HG03025 (cell line): ENCODE measurements around the gene CCDC71L.

Source experiments
- ATAC-seq: cut with Tn5 transposase; IDR thresholded peaks from one replicate; pipeline ENCODE4 v1.9.1; 2021; ENCODE audit warnings: mild to moderate bottlenecking, moderate library complexity; ENCODE audit not compliant: unreplicated experiment, low FRiP score

The CCDC71L gene

GRCh38 chr7:106659166-106659962 lies 1.6 kb downstream of the CCDC71L start:
- ATAC-seq: no peak

DNA sequence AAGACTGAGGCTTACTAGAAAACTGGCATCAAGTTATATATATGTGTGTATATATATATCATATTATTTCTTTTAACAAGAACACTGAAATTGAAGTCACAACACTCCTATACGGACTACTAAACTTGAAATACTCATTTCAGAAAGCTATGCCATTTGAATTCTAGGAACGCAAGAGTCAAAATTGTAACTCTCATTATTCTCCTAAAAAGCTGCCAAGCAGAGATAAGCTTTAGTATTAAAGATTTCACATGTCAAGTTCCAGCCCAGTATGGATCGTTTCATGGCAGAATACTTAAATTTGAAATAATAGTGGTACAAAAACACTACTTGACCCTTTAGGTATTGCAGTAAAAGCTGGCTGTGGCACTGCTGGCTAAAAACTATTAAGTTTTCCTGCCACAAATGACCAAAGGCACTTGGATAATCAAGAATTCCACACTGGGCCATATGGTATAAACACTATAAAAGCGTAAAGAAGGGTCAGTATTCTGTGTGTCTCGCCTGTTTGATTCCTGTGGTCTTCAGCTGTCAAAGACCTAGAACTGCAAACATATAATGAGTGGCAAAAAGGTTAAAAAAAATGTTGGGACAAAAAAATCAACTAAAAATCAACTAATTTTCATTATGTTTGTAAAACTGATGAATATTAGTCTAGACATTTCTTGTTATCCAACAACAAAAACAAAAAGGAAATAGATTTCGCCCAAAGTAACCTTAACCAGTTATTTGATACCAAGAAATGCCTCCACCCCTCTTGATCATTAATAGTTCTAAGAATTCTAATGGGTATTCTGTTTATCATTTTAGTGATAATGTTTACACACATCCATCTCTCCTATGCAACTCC lies 2.4 kb downstream of the CCDC71L start:
- no peak for ATAC-seq

DNA sequence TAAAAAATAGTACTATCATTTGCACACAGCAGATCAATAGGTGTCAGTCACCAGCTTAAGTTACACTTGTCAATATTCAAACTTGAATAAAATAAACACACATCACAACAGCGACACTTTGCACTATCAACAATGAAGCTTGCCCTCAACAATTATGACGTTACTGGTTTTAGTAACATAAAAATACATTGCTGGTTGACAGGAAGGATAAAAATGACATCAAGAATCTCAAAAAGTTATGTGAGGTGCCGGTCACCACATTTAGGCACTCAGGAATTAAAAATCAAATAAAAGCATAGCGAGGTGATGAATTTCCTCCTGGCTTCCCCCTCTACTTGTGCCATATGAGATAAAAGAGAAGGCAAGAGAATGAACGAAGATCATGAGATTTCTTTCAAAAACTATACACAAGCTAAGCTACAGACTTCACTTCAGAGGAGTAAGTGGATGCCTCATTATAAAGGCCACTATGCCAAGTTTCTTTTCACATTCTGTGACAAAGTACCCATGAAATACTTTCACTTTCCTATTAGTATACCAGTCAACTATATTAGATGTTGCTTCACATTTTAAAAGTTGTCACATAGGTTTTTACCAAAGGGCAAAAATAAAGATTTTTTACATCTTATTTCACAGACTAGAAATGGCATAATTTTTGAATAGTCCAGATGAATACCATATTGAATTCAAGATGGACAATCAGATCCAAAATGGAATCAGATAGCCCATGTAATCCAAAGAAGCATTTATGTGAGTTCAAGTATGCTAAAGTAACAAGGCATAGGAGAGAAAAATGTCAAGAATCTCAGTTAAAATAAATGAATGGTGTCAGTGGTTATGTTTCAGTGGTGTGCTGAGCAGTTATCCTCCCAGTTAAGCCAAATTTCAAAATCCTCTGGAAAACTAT lies 3.6 kb downstream of the CCDC71L start:
- ATAC-seq: no peak

DNA sequence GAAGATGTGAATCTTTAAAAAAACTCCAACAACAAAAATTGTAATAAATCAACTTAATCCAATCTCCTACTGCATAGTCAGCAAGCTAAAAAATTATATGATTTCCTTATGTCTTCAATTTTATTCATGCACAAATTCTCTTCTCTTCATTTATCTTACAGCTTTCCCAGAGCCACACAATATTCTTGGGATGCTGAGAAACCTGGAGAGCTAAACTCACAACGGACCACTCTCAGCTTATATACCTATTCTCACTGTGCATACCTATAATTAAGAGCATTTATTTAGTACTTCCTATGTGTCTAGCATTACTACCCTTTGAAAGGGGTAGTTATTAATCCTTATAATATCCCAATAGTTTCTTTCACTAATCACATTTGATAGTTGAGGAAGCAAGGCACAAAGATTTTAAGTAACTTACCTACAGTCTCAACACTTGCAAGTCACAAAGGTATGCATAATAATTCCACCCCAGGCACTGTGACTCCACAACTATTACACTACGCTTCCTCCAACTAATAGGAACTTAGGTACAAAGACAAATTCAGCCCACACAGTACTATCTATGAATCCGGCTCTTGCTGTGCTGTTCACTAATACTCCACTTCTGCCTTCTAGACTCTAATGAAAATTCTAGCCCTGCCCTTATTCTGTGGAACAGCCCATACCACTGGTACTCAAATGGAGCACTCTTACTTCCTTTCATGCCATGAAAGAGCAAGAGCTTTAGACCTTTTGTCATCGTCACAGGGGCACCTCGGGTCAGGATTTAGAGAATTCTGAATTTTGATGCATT lies 5.1 kb downstream of the CCDC71L start:
- no peak for ATAC-seq

DNA sequence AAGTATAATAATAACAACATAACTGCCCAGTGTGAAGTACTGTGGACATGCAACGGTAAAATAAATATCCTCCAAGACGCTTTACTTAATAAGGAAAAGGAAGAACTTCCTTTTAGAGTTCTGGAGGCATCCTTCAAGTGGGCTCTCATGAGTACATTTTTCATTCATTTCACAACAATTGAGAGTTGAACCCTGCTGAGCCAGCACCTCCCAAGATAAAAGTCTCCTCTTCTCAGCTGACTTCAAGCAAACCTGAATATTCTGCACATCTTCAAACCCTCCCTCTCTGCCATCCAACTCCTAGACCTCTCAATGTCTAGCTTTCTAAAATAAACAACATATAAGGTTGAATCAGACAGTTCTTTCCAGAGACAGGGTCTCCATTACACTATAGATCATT lies 7.5 kb downstream of the CCDC71L start:
- no peak for ATAC-seq

- ATAC-seq: no peak
Observed at GRCh38 chr7:106652909-106653308, 8.0 kb downstream of the CCDC71L start.

- no peak for ATAC-seq
Observed at GRCh38 chr7:106652092-106652491, 8.9 kb downstream of the CCDC71L start.

- ATAC-seq: no peak
Observed at GRCh38 chr7:106646256-106646655, 14.7 kb downstream of the CCDC71L start.

- no peak for ATAC-seq
Observed at GRCh38 chr7:106644999-106645398, 16.0 kb downstream of the CCDC71L start.

DNA sequence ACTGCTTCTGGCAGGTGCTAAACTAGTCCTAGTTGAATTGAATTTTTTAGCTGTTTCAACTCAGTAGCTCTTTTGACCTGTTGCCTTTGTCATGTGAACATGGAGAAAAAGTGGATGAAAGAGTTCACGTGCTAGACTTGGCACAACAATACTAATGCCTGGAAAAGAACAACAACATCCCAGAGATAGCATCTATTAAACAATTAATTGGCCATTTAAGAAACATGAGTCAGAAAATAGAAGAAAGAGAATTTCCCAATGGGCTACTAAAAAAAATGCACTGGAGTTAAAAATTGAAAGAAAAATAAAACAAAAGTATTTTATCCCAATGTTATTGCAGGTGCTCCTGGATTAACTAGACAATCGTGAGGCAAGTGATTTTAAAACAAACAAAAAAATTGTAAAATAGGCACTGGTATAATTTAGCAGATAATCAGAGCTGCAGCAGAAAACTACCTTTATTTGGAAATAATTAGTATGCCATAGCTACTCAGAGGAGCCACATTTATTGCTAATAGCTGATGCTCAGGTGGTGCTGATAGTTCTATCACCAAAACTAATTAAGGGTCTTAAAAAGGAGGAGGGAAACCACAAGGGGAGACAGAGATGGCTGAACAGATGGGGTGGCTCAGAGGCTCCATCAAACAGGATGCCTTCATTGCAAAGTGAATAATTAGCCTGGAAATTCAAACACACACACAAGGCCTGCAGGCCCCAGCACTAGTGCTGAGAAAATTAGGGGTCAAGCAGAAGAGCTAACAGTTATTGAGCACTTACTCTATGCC lies 17.6 kb downstream of the CCDC71L start:
- ATAC-seq: no peak

DNA sequence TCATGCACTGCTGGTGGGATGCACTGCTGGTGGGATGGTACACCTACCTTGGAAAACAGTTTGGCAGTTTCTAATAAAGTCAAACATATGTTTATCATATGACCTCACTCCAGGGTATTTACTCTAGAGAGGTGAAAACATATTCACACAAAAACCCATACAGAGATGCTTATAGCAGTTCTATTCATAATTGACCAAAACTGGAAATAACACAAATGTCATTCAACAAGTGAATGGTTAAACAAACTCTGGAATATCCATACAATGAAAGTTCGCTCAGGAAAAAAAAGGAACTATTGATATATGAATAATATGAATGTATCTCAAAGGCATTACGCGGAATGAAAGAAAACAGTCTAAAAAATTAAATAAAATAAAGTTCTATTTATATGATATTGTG lies 19.5 kb downstream of the CCDC71L start:
- ATAC-seq: no peak

DNA sequence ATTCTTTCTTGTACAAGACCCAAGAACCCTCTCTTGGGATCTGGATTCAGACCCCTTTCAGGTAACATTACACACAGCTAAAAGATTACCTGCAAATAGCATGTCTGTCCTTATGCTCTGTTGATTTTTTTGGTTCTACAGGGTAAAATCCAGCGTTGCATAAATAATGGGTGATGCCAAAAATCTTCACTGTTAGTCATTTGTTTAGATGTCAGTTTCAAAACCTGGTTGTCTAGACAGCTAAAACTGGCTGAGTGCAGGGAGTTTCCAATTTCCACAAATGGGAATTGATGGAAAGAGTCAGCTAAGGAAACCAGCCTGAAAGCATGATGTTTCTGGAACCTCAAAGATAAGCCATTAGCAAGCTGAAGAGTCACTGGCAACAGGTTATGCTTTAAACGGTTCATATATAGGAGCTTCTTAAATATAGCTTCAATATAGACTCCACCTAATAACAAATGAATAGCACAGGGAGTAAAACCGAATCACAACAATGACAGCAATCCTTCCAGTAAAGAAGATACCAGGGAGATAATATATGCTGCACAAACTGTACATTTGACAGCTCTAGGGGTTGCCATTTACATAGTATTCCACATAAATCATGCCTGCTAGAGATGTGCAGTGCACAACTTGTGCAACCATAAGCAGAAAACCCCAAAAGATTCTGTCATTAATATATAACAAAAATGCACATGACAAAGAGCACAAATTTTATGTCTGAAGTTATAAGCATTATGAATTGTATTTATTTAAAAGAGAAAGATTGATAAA lies 20.4 kb downstream of the CCDC71L start:
- no peak for ATAC-seq

GRCh38 chr7:106639476-106640334 lies 21.3 kb downstream of the CCDC71L start:
- ATAC-seq: no peak

GRCh38 chr7:106635411-106635810 lies 25.5 kb downstream of the CCDC71L start:
- no peak for ATAC-seq

GRCh38 chr7:106634958-106635357 lies 26.0 kb downstream of the CCDC71L start:
- ATAC-seq: no peak

- no peak for ATAC-seq
Observed at GRCh38 chr7:106630648-106631047, 30.3 kb downstream of the CCDC71L start.

DNA sequence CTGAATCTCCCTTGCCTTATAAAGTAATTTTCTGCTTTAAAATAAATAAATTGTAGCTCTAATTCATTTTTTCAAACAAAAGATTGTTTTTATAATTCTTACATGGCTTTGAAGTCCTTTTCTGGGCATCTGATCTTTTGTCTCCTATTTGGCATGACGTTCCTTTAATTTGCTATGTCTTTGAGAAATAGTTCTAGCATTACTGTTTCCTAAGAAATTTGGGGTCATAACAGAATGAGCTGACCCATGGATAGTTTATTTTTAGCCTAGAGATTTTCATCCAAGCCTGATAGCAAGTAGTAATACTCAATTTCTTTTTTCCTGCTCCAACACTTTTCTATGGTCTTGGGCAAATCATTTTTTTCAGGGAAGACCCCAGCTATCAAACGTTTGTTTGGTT lies 31.4 kb downstream of the CCDC71L start:
- ATAC-seq: no peak
